ENCODE data around the gene C1QTNF3.

DNA sequence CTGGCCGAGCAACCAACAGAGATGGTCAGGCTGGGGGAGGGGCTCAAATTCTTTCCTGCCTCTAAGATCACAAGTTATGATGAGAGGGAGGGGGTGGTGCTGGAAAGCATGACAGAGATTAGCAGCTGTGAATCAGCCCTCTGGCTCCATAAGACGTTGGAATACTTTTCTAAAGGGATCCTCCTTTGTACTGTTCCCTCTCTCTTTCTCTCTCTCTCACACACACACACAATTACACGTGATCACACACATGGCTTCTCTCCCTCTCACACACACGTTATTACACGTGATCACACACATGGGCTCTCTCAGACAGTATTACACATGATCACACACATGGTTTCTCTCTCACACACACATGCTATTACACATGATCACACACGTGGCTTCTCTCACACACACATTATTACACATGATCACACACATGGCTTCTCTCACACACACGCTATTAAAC is 58.3 kb downstream of the C1QTNF3 start, which contains the start of gene SLC45A2:
- TF ChIP-seq, protein P1, sequence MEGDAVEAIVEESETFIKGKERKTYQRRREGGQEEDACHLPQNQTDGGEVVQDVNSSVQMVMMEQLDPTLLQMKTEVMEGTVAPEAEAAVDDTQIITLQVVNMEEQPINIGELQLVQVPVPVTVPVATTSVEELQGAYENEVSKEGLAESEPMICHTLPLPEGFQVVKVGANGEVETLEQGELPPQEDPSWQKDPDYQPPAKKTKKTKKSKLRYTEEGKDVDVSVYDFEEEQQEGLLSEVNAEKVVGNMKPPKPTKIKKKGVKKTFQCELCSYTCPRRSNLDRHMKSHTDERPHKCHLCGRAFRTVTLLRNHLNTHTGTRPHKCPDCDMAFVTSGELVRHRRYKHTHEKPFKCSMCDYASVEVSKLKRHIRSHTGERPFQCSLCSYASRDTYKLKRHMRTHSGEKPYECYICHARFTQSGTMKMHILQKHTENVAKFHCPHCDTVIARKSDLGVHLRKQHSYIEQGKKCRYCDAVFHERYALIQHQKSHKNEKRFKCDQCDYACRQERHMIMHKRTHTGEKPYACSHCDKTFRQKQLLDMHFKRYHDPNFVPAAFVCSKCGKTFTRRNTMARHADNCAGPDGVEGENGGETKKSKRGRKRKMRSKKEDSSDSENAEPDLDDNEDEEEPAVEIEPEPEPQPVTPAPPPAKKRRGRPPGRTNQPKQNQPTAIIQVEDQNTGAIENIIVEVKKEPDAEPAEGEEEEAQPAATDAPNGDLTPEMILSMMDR (conservative IDR thresholded peaks at IDR 0.05; ENCODE audit: low read depth in 2 of 2) = no peak
- TF ChIP-seq POLR2AphosphoS5 (IDR thresholded peaks at IDR 0.05; ENCODE audit: low read depth) = no peak
- TF ChIP-seq, protein P2, sequence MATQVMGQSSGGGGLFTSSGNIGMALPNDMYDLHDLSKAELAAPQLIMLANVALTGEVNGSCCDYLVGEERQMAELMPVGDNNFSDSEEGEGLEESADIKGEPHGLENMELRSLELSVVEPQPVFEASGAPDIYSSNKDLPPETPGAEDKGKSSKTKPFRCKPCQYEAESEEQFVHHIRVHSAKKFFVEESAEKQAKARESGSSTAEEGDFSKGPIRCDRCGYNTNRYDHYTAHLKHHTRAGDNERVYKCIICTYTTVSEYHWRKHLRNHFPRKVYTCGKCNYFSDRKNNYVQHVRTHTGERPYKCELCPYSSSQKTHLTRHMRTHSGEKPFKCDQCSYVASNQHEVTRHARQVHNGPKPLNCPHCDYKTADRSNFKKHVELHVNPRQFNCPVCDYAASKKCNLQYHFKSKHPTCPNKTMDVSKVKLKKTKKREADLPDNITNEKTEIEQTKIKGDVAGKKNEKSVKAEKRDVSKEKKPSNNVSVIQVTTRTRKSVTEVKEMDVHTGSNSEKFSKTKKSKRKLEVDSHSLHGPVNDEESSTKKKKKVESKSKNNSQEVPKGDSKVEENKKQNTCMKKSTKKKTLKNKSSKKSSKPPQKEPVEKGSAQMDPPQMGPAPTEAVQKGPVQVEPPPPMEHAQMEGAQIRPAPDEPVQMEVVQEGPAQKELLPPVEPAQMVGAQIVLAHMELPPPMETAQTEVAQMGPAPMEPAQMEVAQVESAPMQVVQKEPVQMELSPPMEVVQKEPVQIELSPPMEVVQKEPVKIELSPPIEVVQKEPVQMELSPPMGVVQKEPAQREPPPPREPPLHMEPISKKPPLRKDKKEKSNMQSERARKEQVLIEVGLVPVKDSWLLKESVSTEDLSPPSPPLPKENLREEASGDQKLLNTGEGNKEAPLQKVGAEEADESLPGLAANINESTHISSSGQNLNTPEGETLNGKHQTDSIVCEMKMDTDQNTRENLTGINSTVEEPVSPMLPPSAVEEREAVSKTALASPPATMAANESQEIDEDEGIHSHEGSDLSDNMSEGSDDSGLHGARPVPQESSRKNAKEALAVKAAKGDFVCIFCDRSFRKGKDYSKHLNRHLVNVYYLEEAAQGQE (IDR thresholded peaks at IDR 0.05; ENCODE audit: unreplicated experiment) = no peak
- TF ChIP-seq EZH2phosphoT487 (IDR thresholded peaks at IDR 0.05; ENCODE audit: unreplicated experiment) = no peak
- no peak for TF ChIP-seq STAT1 (IDR thresholded peaks at IDR 0.05; ENCODE audit: unreplicated experiment)
- TF ChIP-seq ZNF114 (CRISPR knock-in tag; IDR thresholded peaks at IDR 0.05) = no peak

Data from GM23338 (cell line).